Endothelial cell of umbilical vein (primary cell): ENCODE measurements around the gene NXN. TPM values are rescaled to one million over a fixed set of nuclear protein-coding genes. Genes with fewer than 3 reads are reported as not detected.

Experiments used
- BruUV-seq: library from RNA; stranded (reverse); fragments of 400-500 nt; replicated peaks from 2 replicates; lab custom pipeline; 2021; lab: Mats Ljungman, UMichigan
- CTCF ChIA-PET: fragments of 300-600, 350-600 bp; sonication (Branson Sonifier 250); formaldehyde crosslinking; loops from one replicate; lab custom pipeline; 2021; ENCODE audit warnings: antibody characterized with exemption, inconsistent platforms; lab: Charles Lee
- POLR2A ChIA-PET: fragments of 300-600, 350-600 bp; sonication (Branson Sonifier 250); formaldehyde crosslinking; loops from one replicate; lab custom pipeline; 2021; ENCODE audit warnings: antibody characterized with exemption, inconsistent platforms; lab: Charles Lee
- DNase-seq: peaks from one replicate; pipeline ENCODE4 v3.0.0-alpha.2; 2011; ENCODE audit warnings: low read depth, low spot score
- FAIRE-seq: peaks from 2 replicates; lab custom pipeline; 2011; peaks lifted over from hg19 to GRCh38; lab: Jason Lieb, UNC
- H2AFZ ChIP-seq: 2 replicates; pipeline ENCODE4 v1.6.0; 2012; ENCODE audit warnings: low read depth, low read length, control low read depth, inconsistent platforms
- H3K27ac ChIP-seq: 2 replicates; pipeline ENCODE4 v1.5.1; 2011; ENCODE audit warnings: low read depth, mild to moderate bottlenecking, control low read depth, low read length, moderate library complexity; ENCODE audit not compliant: insufficient read depth
- H3K27me3 ChIP-seq, 2 experiments: 2 replicates each; pipeline versions ENCODE4 v1.6.0 to v1.6.1; 2011; ENCODE audit warnings: low read length in 2 of 2, mixed read lengths in 1 of 2; ENCODE audit not compliant: control insufficient read depth in 2 of 2, insufficient read depth in 2 of 2
- H3K36me3 ChIP-seq, 2 experiments: 2 replicates in 1 of 2; 3 replicates in 1 of 2; pipeline ENCODE4 v1.5.1; 2011; ENCODE audit warnings: low read length in 2 of 2, mild to moderate bottlenecking in 1 of 2, moderate library complexity in 1 of 2; ENCODE audit not compliant: control insufficient read depth in 2 of 2, insufficient read depth in 2 of 2; ENCODE audit errors: extremely low read depth in 1 of 2
- H3K4me1 ChIP-seq: 3 replicates; pipeline ENCODE4 v1.5.1; 2011; ENCODE audit warnings: mild to moderate bottlenecking, low read length; ENCODE audit not compliant: control insufficient read depth, insufficient read depth; ENCODE audit errors: extremely low read depth
- H3K4me2 ChIP-seq: 2 replicates; pipeline ENCODE4 v1.6.1; 2011; ENCODE audit warnings: low read length, control low read depth, mixed read lengths; ENCODE audit not compliant: insufficient read depth
- H3K4me3 ChIP-seq, 3 experiments: fragments of 200-600 bp in 1 of 3; sonication (generic), shearing (Covaris generic) in 1 of 3; replicated peaks in 1 of 3; 2 replicates each; pipeline ENCODE4 v1.5.1; 2011 to 2016; ENCODE audit warnings: control low read depth in 3 of 3, low read length in 3 of 3, mild to moderate bottlenecking in 2 of 3, inconsistent platforms in 1 of 3, low read depth in 1 of 3, moderate library complexity in 1 of 3; ENCODE audit not compliant: insufficient read depth in 1 of 3
- H3K79me2 ChIP-seq: 2 replicates; pipeline ENCODE4 v1.6.0; 2012; ENCODE audit warnings: low read length, inconsistent platforms; ENCODE audit not compliant: control insufficient read depth, insufficient read depth
- H3K9ac ChIP-seq: replicated peaks from 2 replicates; pipeline ENCODE3; 2011; ENCODE audit warnings: low read length, control low read depth; ENCODE audit not compliant: insufficient read depth; ENCODE audit errors: extremely low read depth
- H3K9me1 ChIP-seq: replicated peaks from 3 replicates; pipeline ENCODE4 v1.6.0; 2011; ENCODE audit warnings: mild to moderate bottlenecking, low read length; ENCODE audit not compliant: control insufficient read depth, insufficient read depth; ENCODE audit errors: extremely low read depth
- H3K9me3 ChIP-seq: replicated peaks from 2 replicates; pipeline ENCODE4 v1.5.1; 2012; ENCODE audit warnings: low read length, inconsistent platforms; ENCODE audit not compliant: control insufficient read depth, insufficient read depth
- H4K20me1 ChIP-seq: replicated peaks from 2 replicates; pipeline ENCODE3; 2011; ENCODE audit warnings: mild to moderate bottlenecking, low read length; ENCODE audit not compliant: control insufficient read depth, insufficient read depth; ENCODE audit errors: extremely low read depth
- JUN ChIP-seq: IDR thresholded peaks from 2 replicates; pipeline ENCODE4 v1.6.1; 2011; ENCODE audit warnings: borderline replicate concordance, low read depth; ENCODE audit not compliant: insufficient read length, insufficient read depth
- MYC ChIP-seq: IDR thresholded peaks from one replicate; pipeline ENCODE4 v1.6.1; 2011; ENCODE audit warnings: mild to moderate bottlenecking, low read depth, low read length
- POLR2AphosphoS5 ChIP-seq: IDR thresholded peaks from 2 replicates; pipeline ENCODE4 v1.6.1; 2012; ENCODE audit warnings: low read depth, mild to moderate bottlenecking, control low read depth, low read length, moderate library complexity; ENCODE audit not compliant: insufficient read depth
- dilution Hi-C: fragments of 300-500 bp; cut with MboI; formaldehyde crosslinking; loops from one replicate; pipeline ENCODE4 v1.15.0; 2019; ENCODE audit warnings: low sequenced_read_pairs; ENCODE audit not compliant: extremely low pct_ligation_motif_present
- intact Hi-C: fragments of 100-400 bp; cut with micrococcal nuclease; formaldehyde crosslinking; loops from one replicate; pipeline ENCODE4 v1.10.0; 2022
- polyA plus RNA-seq, 4 experiments: library from polyadenylated mRNA; depleted of rRNA in 3 of 4; stranded (reverse) in 3 of 4; unstranded in 1 of 4; fragments of >200 nt; gene quantifications; 2 replicates each; pipeline versions ENCODE4 v1.2.1 to v1.2.3, GENCODE V29; 2011 to 2012; ENCODE audit warnings: missing spikeins in 1 of 4
- total RNA-seq: library from RNA; stranded (reverse); gene quantifications from 2 replicates; pipeline ENCODE4 v1.2.3, GENCODE V29; 2021
- TF ChIP-seq, protein P1 (sequence below): IDR thresholded peaks from 2 replicates; pipeline ENCODE4 v1.6.1; 2011; ENCODE audit not compliant: insufficient read depth, insufficient read length
- TF ChIP-seq, protein P2 (sequence below), 2 donors: IDR thresholded peaks; 1 replicate in 1 of 2; 2 replicates in 1 of 2; pipeline ENCODE4 v1.5.1; 2011; ENCODE audit warnings: low read length in 2 of 2, mild to moderate bottlenecking in 2 of 2, moderate library complexity in 2 of 2, control low read depth in 1 of 2, inconsistent platforms in 1 of 2, low read depth in 1 of 2; ENCODE audit not compliant: insufficient read depth in 1 of 2; ENCODE audit errors: extremely low read depth in 1 of 2

Gene NXN
- total and polyA plus RNA-seq, 2 donors (not counting 3 experiments of a cell fraction or from before 2014, with no cell fraction given), result 69.5 to 77.3 TPM

DNA sequence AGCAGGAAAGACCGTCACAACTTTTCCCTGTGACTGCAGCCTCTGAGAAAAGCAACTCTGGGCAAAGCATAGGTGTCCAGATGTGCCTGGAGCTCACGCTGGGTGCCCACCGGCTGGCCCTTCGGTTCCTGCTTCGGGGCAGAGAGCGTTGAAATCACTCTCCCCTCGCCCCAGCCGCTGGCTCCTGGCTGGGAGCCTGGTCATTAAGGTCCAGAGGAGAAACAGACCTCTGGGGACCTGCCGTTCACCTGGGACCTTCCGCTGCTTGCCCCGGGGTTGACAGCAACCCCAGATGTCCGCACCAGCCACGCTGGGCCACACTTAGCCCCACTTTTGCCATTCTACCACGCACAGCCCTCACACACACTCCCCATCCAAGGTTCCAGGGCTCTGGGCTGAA, 184.3 kb downstream of the NXN start:
- dilution Hi-C loops (loop anchor here (25.0 kb wide), 1 partner anchor 192 kb away; the partner anchor contains the start of genes NXN and TIMM22), intact Hi-C loops (loop anchor here (1.0 kb wide), 2 partner anchors 85 to 186 kb away; no protein-coding TSS in a partner anchor)
- BruUV-seq, result no TSS peak
- peaks cover 10% of the 10 kb centered on the region for H3K4me1 ChIP-seq
- H2AFZ ChIP-seq, result peak overlapping the region; percentile 14
- peaks cover 3 to 11% of the 10 kb centered on the region in 2 experiments for H3K36me3 ChIP-seq
- H3K9me3 ChIP-seq, result no peaks in the 10 kb centered on the region
- TF ChIP-seq MYC, result no peak
- H3K4me3 ChIP-seq, result peak overlapping the region in 2 of 3 experiments; percentile 12 to 24
- H3K79me2 ChIP-seq, result no peaks in the 10 kb centered on the region
- H3K27ac ChIP-seq, result no peak overlapping the region
- H3K4me2 ChIP-seq, result peak overlapping the region; percentile 70
- ChIA-PET POLR2A (no interaction called here), CTCF (interaction anchor here (0.8 to 15.3 kb wide), 13 partner anchors 9 to 261 kb away, joined by 3 to 341 read pairs (median 5); partner anchors contain the start of genes NXN and TIMM22)
- peak overlapping the region; percentile 5 for H3K9ac ChIP-seq
- peak; percentile 18 for FAIRE-seq
- no peaks in the 10 kb centered on the region for H3K9me1 ChIP-seq
- H3K27me3 ChIP-seq, result no peaks in the 10 kb centered on the region
- DNase-seq, result no peak
- H4K20me1 ChIP-seq, result no peaks in the 10 kb centered on the region

DNA sequence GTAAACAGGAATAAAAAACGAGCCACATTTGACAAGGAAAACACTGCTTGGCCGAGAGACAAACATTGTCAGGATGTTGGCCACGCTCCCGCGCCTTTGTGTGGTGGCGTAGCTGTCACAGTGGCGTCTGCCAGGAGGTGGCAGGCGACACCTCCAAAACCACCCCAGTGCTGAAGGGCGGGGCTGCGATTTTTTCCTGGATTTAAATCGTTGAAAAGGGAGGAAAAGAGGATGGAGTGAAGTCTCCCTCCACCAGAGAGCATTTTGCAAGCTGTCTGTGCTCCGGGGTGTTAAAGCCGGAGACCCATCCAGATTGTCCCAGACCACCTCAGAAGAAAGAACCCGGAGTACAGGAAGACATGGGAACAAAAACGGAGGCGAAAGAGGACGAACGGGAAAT, 184.7 kb downstream of the NXN start:
- Histone ChIP-seq H3K9ac (peak overlapping the region; percentile 19), H3K4me1 (peaks cover 10% of the 10 kb centered on the region), H3K4me3 (peak overlapping the region in 2 of 3 experiments; percentile 12 to 24), H3K36me3 (peaks cover 3 to 11% of the 10 kb centered on the region in 2 experiments), H2AFZ (peak overlapping the region; percentile 18), H3K9me3 (no peaks in the 10 kb centered on the region), H3K27me3 (no peaks in the 10 kb centered on the region), H3K9me1 (no peaks in the 10 kb centered on the region), H3K27ac (no peak overlapping the region), H3K79me2 (no peaks in the 10 kb centered on the region), H4K20me1 (no peaks in the 10 kb centered on the region), H3K4me2 (peak overlapping the region; percentile 70)
- ChIA-PET CTCF (interaction anchor here (0.8 to 15.3 kb wide), 14 partner anchors 9 to 261 kb away, joined by 3 to 341 read pairs (median 4); partner anchors contain the start of genes NXN and TIMM22), POLR2A (no interaction called here)
- intact Hi-C loops (loop anchor here (1.0 kb wide), 3 partner anchors 85 to 201 kb away; no protein-coding TSS in a partner anchor), dilution Hi-C loops (loop anchor here (25.0 kb wide), 1 partner anchor 192 kb away; the partner anchor contains the start of genes NXN and TIMM22)
- BruUV-seq, result no TSS peak
- TF ChIP-seq, protein P1, sequence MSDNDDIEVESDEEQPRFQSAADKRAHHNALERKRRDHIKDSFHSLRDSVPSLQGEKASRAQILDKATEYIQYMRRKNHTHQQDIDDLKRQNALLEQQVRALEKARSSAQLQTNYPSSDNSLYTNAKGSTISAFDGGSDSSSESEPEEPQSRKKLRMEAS, result peak; percentile 19
- TF ChIP-seq POLR2AphosphoS5 (peak; percentile 14), JUN (no peak)
- TF ChIP-seq, protein P2, sequence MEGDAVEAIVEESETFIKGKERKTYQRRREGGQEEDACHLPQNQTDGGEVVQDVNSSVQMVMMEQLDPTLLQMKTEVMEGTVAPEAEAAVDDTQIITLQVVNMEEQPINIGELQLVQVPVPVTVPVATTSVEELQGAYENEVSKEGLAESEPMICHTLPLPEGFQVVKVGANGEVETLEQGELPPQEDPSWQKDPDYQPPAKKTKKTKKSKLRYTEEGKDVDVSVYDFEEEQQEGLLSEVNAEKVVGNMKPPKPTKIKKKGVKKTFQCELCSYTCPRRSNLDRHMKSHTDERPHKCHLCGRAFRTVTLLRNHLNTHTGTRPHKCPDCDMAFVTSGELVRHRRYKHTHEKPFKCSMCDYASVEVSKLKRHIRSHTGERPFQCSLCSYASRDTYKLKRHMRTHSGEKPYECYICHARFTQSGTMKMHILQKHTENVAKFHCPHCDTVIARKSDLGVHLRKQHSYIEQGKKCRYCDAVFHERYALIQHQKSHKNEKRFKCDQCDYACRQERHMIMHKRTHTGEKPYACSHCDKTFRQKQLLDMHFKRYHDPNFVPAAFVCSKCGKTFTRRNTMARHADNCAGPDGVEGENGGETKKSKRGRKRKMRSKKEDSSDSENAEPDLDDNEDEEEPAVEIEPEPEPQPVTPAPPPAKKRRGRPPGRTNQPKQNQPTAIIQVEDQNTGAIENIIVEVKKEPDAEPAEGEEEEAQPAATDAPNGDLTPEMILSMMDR (IDR thresholded peaks at IDR 0.05; ENCODE audit: extremely low read depth in 1 of 2, insufficient read depth in 1 of 2, low read depth in 1 of 2, low read length in 2 of 2), result peak; percentile 79 to 94
- FAIRE-seq, result peak; percentile 95
- peak; percentile 85 for DNase-seq
